KOPT-K1 (cell line): ENCODE measurements around the gene POGK.

Experiments used
- H3K27ac ChIP-seq: fragments of 200-600 bp; sonication (generic); 2 replicates; pipeline ENCODE4 v1.5.1; 2016; ENCODE audit warnings: antibody characterized with exemption, mild to moderate bottlenecking, low read depth, low read length; ENCODE audit not compliant: poor library complexity, severe bottlenecking
- H3K36me3 ChIP-seq: fragments of 200-600 bp; sonication (generic); 2 replicates; pipeline ENCODE4 v1.5.1; 2017; ENCODE audit warnings: antibody characterized with exemption, mild to moderate bottlenecking, low read length, moderate library complexity; ENCODE audit not compliant: insufficient read depth
- H3K9me3 ChIP-seq: fragments of 200-600 bp; sonication (generic); 2 replicates; pipeline ENCODE4 v1.5.1; 2017; ENCODE audit warnings: antibody characterized with exemption, low read length, mild to moderate bottlenecking; ENCODE audit not compliant: insufficient read depth, poor library complexity, severe bottlenecking

POGK gene

DNA sequence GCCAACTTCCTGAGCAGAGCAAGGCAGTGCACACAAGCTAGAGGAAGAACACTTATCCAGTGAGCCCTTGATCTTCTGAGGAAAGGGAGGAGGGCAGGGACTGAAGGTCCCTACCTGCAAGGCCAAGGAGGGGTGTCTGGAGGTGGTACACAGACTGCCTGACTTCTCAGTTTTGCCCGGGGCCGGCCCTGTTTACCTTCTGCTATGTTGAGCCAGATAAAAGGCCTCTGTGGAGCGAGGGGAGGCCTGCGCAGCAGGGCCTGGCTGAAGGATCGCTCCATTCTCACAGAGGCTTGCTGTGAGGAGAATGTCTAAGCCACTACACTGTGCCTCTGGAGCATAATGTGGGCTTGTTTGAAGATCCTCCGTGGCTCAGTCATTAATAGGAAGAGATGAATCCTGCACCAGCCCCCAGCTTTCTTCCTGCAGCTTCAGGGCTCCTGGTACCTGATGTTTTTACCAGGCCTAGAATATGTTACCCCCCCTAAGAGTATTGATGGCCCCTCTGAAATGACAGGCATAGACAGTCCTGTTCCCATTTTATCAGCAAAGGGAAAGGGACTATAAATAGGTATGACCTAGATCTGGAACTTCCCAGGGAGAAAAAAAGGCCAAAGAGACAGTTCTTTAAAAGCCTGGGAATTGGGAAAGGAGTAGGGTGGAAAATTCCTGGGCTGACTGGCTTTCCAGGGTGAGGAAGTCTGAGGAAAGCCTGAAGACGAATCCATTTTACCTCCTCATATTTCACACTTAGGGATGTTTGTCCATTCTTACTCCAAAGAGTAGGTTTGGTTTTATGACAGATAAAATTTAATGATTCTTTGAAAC lies 4.7 kb downstream of the POGK start:
- peaks cover 84% of the 10 kb centered on the region for H3K36me3 ChIP-seq

DNA sequence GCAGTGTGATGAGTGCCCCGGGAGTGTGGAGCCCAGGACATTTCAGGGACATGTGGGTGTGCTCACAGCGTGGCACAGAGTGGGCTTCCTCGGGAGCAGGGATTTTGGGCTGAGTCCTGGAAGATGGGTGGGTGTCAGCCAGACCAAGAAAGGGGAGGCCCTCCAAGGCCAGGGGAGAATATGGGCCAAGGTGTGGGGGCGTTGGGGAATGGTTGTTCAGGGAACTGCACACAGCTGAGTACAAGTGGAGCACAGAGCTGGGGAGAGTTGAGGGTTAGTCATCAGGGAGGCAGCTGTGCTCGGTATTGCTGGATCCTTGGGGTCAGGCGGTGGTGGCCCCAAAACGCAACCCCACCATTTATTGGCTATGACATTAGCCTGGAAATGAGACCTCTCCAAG lies 5.5 kb downstream of the POGK start:
- Histone ChIP-seq H3K27ac (no peak overlapping the region), H3K9me3 (no peaks in the 10 kb centered on the region), H3K36me3 (peaks cover 92% of the 10 kb centered on the region)

More for the DNA sequence above, 4.7 kb downstream of the POGK start:
- H3K27ac ChIP-seq: no peak overlapping the region
- no peaks in the 10 kb centered on the region for H3K9me3 ChIP-seq

DNA sequence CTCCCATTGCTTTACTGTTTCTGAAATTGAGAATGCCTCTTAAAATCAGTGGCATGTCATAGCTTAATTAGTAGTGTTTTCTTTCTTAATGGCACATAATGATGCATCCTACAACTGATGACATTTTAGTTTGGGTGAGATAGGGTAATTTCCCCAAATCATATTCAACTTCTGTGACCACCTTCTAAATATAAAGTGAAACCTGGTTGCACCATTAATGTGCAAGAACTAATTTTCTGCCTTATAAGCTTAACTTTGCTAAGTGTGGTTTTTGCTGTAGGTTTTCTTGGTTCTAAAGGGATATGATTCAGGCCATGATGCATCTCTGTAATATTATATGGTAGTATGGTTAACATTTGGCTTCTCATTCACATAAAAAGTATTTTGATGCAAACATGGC lies 8.9 kb downstream of the POGK start:
- peaks cover 100% of the 10 kb centered on the region for H3K36me3 ChIP-seq
- H3K27ac ChIP-seq: no peak overlapping the region

DNA sequence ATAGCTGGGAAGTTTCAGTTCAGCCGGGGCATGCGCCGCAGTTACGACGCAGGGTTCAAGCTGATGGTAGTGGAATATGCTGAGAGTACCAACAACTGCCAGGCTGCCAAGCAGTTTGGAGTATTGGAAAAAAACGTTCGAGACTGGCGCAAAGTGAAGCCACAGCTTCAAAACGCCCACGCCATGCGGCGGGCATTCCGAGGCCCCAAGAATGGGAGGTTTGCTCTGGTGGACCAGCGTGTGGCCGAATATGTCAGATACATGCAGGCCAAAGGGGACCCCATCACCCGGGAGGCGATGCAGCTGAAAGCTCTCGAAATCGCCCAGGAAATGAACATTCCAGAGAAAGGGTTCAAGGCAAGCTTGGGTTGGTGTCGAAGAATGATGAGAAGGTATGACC lies 9.9 kb downstream of the POGK start:
- H3K9me3 ChIP-seq: no peaks in the 10 kb centered on the region
- H3K27ac ChIP-seq: no peak overlapping the region
- peaks cover 100% of the 10 kb centered on the region for H3K36me3 ChIP-seq

More for the DNA sequence above, 8.9 kb downstream of the POGK start:
- no peaks in the 10 kb centered on the region for H3K9me3 ChIP-seq

DNA sequence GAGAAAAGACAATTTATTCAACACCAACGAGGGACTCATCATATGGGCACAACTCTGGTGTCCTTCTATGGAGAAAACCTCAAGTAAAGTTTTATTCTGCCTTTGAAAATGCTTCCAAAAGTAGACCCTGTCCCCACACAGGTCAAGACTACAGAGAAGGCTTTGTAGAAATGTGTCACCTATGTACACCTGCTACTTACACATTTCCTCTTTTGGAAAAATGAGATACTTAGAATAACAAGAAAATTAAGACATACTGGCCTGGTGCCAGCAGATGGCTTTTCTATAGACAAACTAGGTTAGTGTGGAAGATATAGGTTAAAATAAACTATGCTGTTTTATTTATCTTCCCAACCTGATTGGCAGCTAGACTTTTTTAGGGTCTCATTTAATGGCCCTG lies 13.6 kb downstream of the POGK start:
- H3K36me3 ChIP-seq: peaks cover 100% of the 10 kb centered on the region
- no peak overlapping the region for H3K27ac ChIP-seq

DNA sequence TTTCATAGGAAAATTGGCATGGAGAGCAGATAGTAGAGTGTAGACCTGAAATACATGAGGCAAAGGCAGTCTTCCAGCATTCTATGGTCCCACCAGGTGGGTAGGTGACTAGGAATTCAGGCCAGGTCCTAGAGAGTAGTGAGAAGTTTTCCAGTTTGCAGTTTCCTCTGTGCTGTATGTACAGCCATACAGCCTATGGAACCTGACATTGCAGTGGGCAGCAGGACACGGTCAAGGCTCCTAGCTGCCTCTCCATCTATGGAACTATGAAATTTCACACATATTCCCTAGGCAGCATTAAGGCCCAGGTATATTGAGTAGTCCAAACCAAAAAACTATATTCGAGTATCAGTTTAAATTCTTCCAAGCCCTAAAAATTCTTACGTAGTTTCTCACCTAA lies 16.3 kb downstream of the POGK start:
- Histone ChIP-seq H3K9me3 (no peaks in the 10 kb centered on the region), H3K27ac (no peak overlapping the region), H3K36me3 (peaks cover 100% of the 10 kb centered on the region)

More for the DNA sequence above, 13.6 kb downstream of the POGK start:
- H3K9me3 ChIP-seq: no peaks in the 10 kb centered on the region

DNA sequence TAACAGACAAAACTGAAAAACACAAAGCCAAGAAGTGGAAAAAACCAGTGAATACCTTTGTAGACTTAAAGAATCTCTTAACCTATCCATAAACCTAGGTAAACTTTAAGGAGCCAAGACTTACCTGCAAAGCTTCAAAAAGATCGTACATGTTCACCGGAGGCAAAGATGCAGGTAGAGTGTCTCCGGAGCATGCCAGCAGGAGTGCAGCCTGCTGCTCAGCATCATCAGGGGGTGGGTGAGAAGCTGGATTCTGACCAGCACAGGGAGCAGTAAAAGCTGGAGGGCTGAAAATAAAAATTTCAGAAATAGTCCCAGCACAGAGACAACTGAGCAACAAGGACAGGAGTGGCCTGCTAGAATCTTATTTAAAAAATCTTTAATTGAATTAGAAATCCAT lies 18.7 kb downstream of the POGK start:
- no peaks in the 10 kb centered on the region for H3K9me3 ChIP-seq
- no peak overlapping the region for H3K27ac ChIP-seq
- H3K36me3 ChIP-seq: peaks cover 100% of the 10 kb centered on the region

DNA sequence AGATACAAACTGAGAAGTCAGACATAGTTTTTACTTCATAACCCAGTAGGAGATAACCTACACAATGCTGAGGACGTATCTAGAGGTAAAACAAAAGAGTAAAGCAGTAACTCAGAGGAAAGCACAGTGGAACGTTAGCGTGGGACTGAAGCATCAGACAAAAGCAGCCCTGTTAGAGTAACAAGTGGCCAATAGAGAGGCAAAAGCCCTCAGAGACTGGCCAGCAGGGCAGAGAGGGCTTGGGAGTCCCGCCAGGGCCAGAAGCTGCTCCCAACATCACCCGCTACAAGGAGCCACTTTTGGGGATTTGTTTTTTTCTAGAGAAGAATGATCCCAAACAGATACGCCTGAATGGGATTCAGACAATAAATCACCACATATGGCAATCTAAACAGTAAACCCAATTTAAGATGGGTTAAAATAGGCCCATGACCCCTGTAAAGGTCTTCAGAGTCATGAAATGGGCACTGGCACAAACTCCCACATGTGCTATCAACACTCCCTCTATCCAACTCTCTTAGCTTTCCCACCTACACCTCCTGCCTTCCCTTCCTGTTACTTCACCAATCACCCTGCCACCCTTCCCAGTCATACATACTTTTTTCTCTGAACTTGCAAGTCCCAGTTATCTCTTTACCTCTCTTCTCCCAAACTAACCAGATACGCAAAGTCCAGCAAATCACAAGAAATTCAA lies 19.6 kb downstream of the POGK start:
- H3K36me3 ChIP-seq: peaks cover 100% of the 10 kb centered on the region
- H3K27ac ChIP-seq: no peak overlapping the region
- no peaks in the 10 kb centered on the region for H3K9me3 ChIP-seq

DNA sequence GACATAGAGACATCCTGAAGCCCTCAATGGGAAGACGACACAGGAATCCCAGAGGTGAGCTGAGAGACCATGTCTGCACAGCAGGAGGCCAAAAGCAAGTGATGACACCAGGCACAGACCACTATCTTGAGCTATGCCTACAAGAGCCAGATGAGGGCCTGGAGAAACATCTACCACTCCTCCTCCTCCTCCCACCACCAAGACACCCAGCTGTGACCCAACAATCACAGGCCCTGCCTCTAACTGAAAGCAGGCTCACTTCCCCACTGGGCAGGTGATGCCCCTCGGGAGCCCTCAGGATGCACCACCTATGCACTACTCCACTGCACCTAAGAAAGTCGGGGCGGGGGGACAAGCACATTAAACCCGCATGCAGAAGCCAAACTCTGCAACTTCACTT lies 20.3 kb downstream of the POGK start:
- H3K36me3 ChIP-seq: peaks cover 100% of the 10 kb centered on the region
- no peak overlapping the region for H3K27ac ChIP-seq
- no peaks in the 10 kb centered on the region for H3K9me3 ChIP-seq

DNA sequence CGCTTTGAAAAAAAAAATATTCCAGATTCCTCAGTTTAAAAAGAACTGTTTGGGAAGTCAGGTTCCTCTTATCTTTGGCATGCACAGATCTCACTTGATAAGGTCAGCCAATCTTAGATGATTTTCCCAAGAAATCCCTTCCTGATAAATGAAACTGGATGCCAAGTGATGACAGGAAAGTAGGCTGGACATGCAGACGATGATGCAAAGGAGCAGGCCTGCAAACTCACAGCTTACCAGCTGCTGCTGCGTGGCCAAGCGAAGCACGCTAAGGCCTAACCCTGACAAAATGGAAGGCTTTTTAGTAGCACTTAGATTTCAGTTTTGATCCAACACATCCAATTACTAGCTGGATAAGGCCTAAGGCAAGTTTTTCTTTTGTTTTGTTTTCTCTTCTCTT lies 26.7 kb downstream of the POGK start:
- peaks cover 77% of the 10 kb centered on the region for H3K36me3 ChIP-seq
- H3K27ac ChIP-seq: no peak overlapping the region
- H3K9me3 ChIP-seq: no peaks in the 10 kb centered on the region

DNA sequence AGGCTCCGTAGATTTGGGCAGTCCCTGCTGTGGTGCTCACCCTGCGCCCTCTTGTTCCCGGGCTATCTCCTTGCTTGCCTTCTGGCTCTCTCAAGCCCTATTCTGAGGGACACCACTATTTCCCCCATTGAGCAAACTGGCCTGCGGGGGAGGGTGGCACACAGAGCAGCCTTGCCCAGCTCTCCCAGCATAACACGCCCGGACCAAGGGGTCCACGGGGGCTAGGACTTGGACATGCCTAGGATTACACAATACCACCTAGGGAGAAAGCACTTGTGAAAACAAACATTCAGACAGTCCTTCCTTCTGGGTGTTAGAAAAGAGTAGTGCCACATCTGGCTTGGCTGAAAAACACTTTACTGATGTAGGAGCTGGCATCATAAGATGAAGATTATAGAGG lies 29.4 kb downstream of the POGK start:
- peaks cover 61% of the 10 kb centered on the region for H3K36me3 ChIP-seq
- H3K9me3 ChIP-seq: no peaks in the 10 kb centered on the region
- no peak overlapping the region for H3K27ac ChIP-seq

DNA sequence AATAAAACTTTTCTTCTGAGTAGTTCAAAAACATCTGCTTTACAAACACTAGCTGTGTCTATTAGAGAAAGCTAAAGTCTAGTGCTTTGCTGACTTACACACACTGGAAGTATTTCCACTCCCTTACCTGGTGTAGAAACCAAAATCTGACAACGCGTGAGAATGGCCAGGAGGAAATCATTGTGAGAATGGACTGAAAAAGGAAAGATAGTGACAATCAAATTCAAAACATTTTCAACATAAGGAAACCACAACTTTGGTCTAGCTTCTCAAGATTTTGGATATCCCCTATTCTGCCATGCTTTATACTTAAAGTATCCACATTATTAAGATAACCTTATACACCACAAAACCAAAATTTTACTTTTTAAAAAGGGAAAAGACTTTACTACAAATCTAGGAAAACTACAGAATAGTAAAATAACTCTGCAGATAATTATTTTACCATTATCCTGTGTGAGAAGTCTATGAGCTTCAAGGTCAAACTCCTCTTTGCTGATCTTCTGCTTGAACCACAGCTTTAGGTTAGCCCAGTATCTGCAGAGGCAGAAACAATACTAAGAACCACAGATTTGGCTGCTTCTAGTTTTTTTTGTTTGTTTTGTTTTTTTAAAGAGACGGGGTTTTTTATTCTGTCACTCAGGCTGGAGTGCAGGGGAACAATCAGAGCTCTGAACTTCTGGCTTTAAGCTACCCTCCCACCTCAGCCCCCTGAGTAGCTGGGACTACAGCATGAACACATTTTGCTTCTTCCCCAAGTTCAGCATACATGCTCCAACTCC lies 30.2 kb downstream of the POGK start:
- no peak overlapping the region for H3K27ac ChIP-seq
- peaks cover 52% of the 10 kb centered on the region for H3K36me3 ChIP-seq
- no peaks in the 10 kb centered on the region for H3K9me3 ChIP-seq

DNA sequence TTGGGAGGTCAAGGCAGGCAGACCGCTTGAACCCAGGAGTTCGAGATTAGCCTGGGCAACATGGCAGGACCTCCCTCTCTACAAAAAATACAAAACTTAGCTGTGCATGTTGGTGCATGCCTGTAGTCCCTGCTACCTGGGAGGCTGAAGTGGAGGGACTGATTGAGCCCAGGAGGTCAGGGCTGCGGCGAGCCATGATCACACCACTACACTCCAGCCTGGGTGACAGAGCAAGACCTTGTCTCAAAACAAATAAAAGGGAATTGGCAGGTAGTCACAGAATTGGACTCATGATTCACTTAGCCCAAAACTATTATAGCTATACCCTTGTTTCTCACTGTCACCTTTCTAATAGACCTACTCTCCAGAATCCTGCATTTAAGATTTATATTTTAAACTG lies 31.3 kb downstream of the POGK start:
- peaks cover 44% of the 10 kb centered on the region for H3K36me3 ChIP-seq
- no peak overlapping the region for H3K27ac ChIP-seq
- H3K9me3 ChIP-seq: no peaks in the 10 kb centered on the region

DNA sequence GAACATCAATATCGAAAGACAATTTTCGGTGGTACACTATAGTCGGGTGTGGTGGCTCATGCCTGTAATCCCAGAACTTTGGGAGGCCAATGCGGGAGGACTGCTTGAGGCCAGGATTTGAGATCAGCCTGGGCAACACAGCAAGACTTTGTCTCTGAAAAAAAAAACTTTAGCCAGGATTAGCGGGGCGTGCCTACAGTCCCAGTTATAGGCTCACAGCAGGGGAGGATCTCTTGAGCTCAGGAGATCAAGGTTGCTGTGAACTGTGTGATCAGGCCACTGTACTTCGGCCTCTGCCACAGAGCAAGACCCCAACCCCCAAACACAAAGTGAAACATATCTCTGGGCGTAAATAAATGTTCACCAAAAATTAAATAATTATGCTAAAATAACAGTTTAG lies 35.2 kb downstream of the POGK start:
- Histone ChIP-seq H3K9me3 (no peaks in the 10 kb centered on the region), H3K27ac (no peak overlapping the region), H3K36me3 (peaks cover 12% of the 10 kb centered on the region; the same call in 1 of the 2 replicates)

DNA sequence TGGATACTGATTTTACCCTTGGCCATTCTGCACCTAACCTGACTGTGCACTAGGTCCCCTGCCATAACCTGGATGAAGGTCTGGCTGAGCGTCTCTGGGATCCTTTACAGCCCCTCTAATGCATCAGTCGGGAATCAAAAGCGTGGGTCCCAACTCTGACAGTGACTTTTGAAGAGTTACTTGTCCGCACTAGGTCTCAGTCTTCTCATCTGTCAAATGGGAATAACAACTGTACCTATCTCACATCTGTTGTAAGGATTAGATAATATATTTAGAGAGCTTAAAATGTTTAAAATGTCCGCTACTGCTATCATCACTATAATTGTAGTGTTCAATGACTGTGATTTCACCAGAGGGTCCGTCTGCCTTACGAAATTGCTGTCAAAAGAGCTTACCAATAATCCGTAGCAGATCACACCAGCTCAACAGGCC lies 36.0 kb downstream of the POGK start:
- Histone ChIP-seq H3K27ac (peak overlapping the region; percentile 77), H3K9me3 (no peaks in the 10 kb centered on the region), H3K36me3 (peaks cover 12% of the 10 kb centered on the region; the same call in 1 of the 2 replicates)
